BE2C (cell line): Measurements from ENCODE around the gene IGFBP4.

Experiments used
- DNase-seq: peaks from one replicate; pipeline ENCODE4 v3.0.0-alpha.2; 2020
- H3K27me3 ChIP-seq: fragments of 250-450 bp; sonication (Bioruptor Pico); 2 replicates; pipeline ENCODE4 v1.5.1; 2020; ENCODE audit warnings: mild to moderate bottlenecking
- H3K36me3 ChIP-seq: fragments of 250-450 bp; sonication (Bioruptor Pico); 2 replicates; pipeline ENCODE4 v1.5.1; 2020; ENCODE audit warnings: mild to moderate bottlenecking
- H3K4me1 ChIP-seq: fragments of 250-450 bp; sonication (Bioruptor Pico); 2 replicates; pipeline ENCODE4 v1.5.1; 2020
- H3K4me3 ChIP-seq: 2 replicates; pipeline ENCODE4 v1.5.1; 2011; ENCODE audit warnings: low read depth, low read length
- H3K9me3 ChIP-seq: fragments of 250-450 bp; sonication (Bioruptor Pico); 2 replicates; pipeline ENCODE4 v1.5.1; 2020
- CTCF ChIP-seq: IDR thresholded peaks from 2 replicates; pipeline ENCODE4 v1.5.1; 2012; ENCODE audit warnings: mild to moderate bottlenecking, low read depth, low read length

The IGFBP4 gene

GRCh38 chr17:40496170-40496569, 52.9 kb downstream of the IGFBP4 start:
- H3K36me3 ChIP-seq: no peaks in the 10 kb centered on the region
- TF ChIP-seq CTCF: no peak
- H3K4me3 ChIP-seq: no peak overlapping the region
- no peaks in the 10 kb centered on the region for H3K27me3 ChIP-seq
- no peaks in the 10 kb centered on the region for H3K9me3 ChIP-seq
- H3K4me1 ChIP-seq: peaks cover 10% of the 10 kb centered on the region
- DNase-seq: no peak

DNA sequence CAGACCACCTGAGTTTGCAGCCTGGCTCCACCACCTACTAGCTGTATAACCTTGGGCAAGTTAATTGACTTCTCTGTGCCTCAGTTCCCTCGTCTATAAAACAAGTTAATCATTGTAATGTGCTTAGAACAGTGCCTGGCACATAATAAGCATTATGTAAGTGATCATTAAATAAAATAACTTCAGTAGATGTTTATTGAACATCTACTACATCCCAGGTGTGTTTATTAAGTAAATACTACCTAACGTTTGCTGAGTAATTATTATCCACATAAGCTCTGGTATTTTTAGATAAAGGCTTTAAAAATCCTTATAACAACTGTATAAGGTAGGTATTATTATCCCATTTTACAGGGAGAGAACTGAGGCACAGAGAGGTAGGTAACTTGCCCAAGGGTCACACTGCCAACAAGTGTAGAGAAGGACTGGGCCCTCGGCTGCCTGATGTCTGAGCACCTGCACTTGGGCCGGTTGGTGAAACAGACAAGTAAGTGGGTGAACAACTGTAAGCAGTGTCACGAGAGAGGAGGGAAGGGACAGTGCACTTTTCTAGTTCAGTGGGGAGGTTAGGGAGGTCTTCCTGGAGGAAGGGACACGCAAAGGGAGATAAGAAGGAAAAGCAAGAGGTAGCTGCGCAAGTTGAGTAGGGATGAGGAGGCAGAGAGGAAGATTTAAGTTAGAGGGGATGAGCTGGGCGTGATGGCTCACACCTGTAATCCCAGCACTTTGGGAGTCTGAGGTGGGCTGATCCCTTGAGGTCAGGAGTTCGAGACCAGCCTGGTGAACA, 53.6 kb downstream of the IGFBP4 start:
- TF ChIP-seq CTCF: no peak
- no peak overlapping the region for H3K4me3 ChIP-seq
- peaks cover 8% of the 10 kb centered on the region; the same call in 1 of the 2 replicates for H3K4me1 ChIP-seq
- no peak for DNase-seq
- no peaks in the 10 kb centered on the region for H3K36me3 ChIP-seq
- no peaks in the 10 kb centered on the region for H3K27me3 ChIP-seq
- no peaks in the 10 kb centered on the region for H3K9me3 ChIP-seq

GRCh38 chr17:40497695-40498094, 54.4 kb downstream of the IGFBP4 start:
- Histone ChIP-seq H3K9me3 (no peaks in the 10 kb centered on the region), H3K4me3 (no peak overlapping the region), H3K36me3 (no peaks in the 10 kb centered on the region), H3K4me1 (peaks cover 8% of the 10 kb centered on the region; the same call in 1 of the 2 replicates), H3K27me3 (no peaks in the 10 kb centered on the region)
- TF ChIP-seq CTCF: no peak
- DNase-seq: no peak

- H3K36me3 ChIP-seq: no peaks in the 10 kb centered on the region
- peaks cover 8% of the 10 kb centered on the region; the same call in 1 of the 2 replicates for H3K4me1 ChIP-seq
- H3K4me3 ChIP-seq: no peak overlapping the region
- no peak for DNase-seq
- no peaks in the 10 kb centered on the region for H3K9me3 ChIP-seq
- no peaks in the 10 kb centered on the region for H3K27me3 ChIP-seq
- no peak for TF ChIP-seq CTCF
Measured at GRCh38 chr17:40498281-40499084, 55.2 kb downstream of the IGFBP4 start.

- TF ChIP-seq CTCF: peak; percentile 20; the same call in 1 of the 2 replicates
- H3K27me3 ChIP-seq: no peaks in the 10 kb centered on the region
- peaks cover 8% of the 10 kb centered on the region; the same call in 1 of the 2 replicates for H3K4me1 ChIP-seq
- H3K4me3 ChIP-seq: peak overlapping the region; percentile 36
- no peaks in the 10 kb centered on the region for H3K36me3 ChIP-seq
- peak; percentile 86 for DNase-seq
- no peaks in the 10 kb centered on the region for H3K9me3 ChIP-seq
Measured at GRCh38 chr17:40499551-40500189, 56.4 kb downstream of the IGFBP4 start.
